ENCODE data around the gene AHCYL1. TPM values are rescaled to one million over a fixed set of nuclear protein-coding genes. Genes with fewer than 3 reads are reported as not detected.
A peak's percentile ranks its signal among the peaks of the same experiment; 100 is the strongest.

The AHCYL1 gene
- total RNA-seq, 1 experiment from 2014 or later, result 147 TPM

DNA sequence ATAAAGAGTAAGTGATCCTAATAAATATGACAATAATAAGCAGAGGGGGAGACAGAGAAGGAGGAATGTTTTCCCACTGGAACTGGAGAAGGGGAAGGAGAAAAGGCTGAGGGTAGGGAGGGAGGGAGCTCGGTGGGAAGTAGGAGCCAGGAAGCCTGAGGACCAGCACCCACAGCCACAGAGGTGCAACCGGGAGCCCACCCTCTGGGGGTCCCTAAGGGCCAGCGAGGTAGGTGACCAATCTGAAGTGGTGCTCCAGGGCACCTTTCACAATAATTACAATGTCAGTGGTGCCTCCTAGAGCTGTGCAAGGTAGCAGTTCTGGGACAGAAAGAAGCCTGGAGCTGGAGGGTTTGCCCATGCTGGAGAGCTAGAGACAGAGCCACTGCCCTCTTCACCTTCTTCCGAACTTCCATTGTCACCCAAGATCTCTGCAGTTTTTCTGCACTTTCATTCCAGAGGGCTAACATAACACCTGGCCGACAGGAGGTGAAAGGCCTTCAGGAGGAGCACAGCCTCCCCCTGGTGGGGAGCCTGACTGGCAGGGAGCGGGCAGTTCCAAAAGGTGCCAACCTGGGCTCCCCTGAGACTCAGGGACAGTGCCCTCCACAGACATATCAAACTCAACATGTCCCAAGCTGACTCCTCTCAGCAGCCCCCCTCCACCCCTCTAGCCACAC is 4.1 kb upstream of the AHCYL1 start:
- H3K4me1 ChIP-seq (replicated peaks; ENCODE audit: insufficient read depth), result peaks cover 89% of the 10 kb centered on the region
- H3K79me2 ChIP-seq (ENCODE audit: low read depth), result peaks cover 9% of the 10 kb centered on the region
- TF ChIP-seq, protein P1, sequence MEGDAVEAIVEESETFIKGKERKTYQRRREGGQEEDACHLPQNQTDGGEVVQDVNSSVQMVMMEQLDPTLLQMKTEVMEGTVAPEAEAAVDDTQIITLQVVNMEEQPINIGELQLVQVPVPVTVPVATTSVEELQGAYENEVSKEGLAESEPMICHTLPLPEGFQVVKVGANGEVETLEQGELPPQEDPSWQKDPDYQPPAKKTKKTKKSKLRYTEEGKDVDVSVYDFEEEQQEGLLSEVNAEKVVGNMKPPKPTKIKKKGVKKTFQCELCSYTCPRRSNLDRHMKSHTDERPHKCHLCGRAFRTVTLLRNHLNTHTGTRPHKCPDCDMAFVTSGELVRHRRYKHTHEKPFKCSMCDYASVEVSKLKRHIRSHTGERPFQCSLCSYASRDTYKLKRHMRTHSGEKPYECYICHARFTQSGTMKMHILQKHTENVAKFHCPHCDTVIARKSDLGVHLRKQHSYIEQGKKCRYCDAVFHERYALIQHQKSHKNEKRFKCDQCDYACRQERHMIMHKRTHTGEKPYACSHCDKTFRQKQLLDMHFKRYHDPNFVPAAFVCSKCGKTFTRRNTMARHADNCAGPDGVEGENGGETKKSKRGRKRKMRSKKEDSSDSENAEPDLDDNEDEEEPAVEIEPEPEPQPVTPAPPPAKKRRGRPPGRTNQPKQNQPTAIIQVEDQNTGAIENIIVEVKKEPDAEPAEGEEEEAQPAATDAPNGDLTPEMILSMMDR (conservative IDR thresholded peaks at IDR 0.05), result peak; percentile 94
- TF ChIP-seq EZH2 (IDR thresholded peaks at IDR 0.05; ENCODE audit: low read depth), result no peak
- no TSS peak for BruUV-seq (replicated peaks)
- peak overlapping the region; percentile 6; the same call in 1 of the 2 replicates for H3K4me3 ChIP-seq
- no peak overlapping the region for H2AFZ ChIP-seq
- peak overlapping the region; percentile 84 for H3K27ac ChIP-seq
- ChIA-PET CTCF (interaction anchor here (0.7 to 2.1 kb wide), 8 partner anchors 18 to 203 kb away, joined by 3 to 11 read pairs (median 5); no protein-coding TSS in a partner anchor), POLR2A (ENCODE audit: unreplicated experiment) (interaction anchor here (0.6 to 1.0 kb wide), 4 partner anchors 20 to 199 kb away, joined by 8 to 15 read pairs (median 9); no protein-coding TSS in a partner anchor)
- peak; percentile 75 to 82 for DNase-seq
- intact Hi-C loops (cut with micrococcal nuclease; ENCODE audit: unreplicated experiment), result loop anchor here (1.0 kb wide), 6 partner anchors 69 to 434 kb away; no protein-coding TSS in a partner anchor
- peak overlapping the region; percentile 52 for H3K4me2 ChIP-seq
- peaks cover 50% of the 10 kb centered on the region for H3F3A ChIP-seq (ENCODE audit: insufficient read depth, low read depth)
- H3K27me3 ChIP-seq (ENCODE audit: insufficient read depth, low read depth), result no peaks in the 10 kb centered on the region
- 0 out of 2 replicates have a peak, but pooled peaks cover 12% of the 10 kb centered on the region for H3K9me3 ChIP-seq (ENCODE audit: insufficient read depth, low read depth)
- no peaks in the 10 kb centered on the region for H4K20me1 ChIP-seq (ENCODE audit: insufficient read depth)
- H3K36me3 ChIP-seq (ENCODE audit: low read depth), result no peaks in the 10 kb centered on the region
- no peaks in the 10 kb centered on the region for H3K9me2 ChIP-seq (ENCODE audit: insufficient read depth)

DNA sequence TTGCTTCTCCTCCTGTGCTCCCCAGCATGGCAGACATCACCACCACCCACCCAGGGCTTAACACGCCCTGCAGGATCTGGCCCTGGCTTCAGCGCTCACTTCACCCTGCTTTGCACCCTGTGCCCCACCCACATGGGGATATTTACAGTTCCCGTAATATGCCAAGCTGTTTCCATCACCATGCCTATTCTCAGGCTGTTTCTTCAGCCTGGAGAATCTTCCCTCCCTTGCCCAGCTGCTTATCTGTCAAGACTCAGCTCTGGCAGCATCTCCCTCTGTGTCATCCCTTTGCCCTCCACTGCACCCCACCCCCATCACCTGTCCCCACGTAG is 3.6 kb upstream of the AHCYL1 start:
- Histone ChIP-seq H3K4me1 (replicated peaks; ENCODE audit: insufficient read depth) (peaks cover 88% of the 10 kb centered on the region), H3K9me3 (ENCODE audit: insufficient read depth, low read depth) (0 out of 2 replicates have a peak, but pooled peaks cover 12% of the 10 kb centered on the region), H3K4me2 (peak overlapping the region; percentile 52), H2AFZ (no peak overlapping the region), H3K27ac (peak overlapping the region; percentile 84), H3K9me2 (ENCODE audit: insufficient read depth) (no peaks in the 10 kb centered on the region), H4K20me1 (ENCODE audit: insufficient read depth) (peaks cover 4% of the 10 kb centered on the region; the same call in 1 of the 2 replicates), H3F3A (ENCODE audit: insufficient read depth, low read depth) (peaks cover 45% of the 10 kb centered on the region), H3K4me3 (no peak overlapping the region), H3K27me3 (ENCODE audit: insufficient read depth, low read depth) (no peaks in the 10 kb centered on the region), H3K36me3 (ENCODE audit: low read depth) (no peaks in the 10 kb centered on the region; the same call in 1 of the 2 replicates), H3K79me2 (ENCODE audit: low read depth) (peaks cover 14% of the 10 kb centered on the region)
- DNase-seq, result no peak
- ChIA-PET POLR2A (ENCODE audit: unreplicated experiment) (interaction anchor here (1.0 kb wide), 1 partner anchor 200 kb away, joined by 10 read pairs; no protein-coding TSS in a partner anchor), CTCF (interaction anchor here (0.8 to 2.1 kb wide), 7 partner anchors 21 to 204 kb away, joined by 3 to 11 read pairs (median 7); no protein-coding TSS in a partner anchor)
- BruUV-seq (replicated peaks), result no TSS peak
- intact Hi-C loops (cut with micrococcal nuclease; ENCODE audit: unreplicated experiment), result no loop called here
- TF ChIP-seq, protein P1 (conservative IDR thresholded peaks at IDR 0.05), result peak; percentile 13; the same call in 1 of the 2 replicates
- TF ChIP-seq EZH2 (IDR thresholded peaks at IDR 0.05; ENCODE audit: low read depth), result no peak

GRCh38 chr1:109983380-109984189 is 980 bp upstream of the AHCYL1 start:
- POLR2A ChIA-PET (ENCODE audit: unreplicated experiment), result interaction anchor here (0.5 to 0.8 kb wide), 5 partner anchors 155 to 347 kb away, joined by 3 to 10 read pairs (median 4); no protein-coding TSS in a partner anchor
- Histone ChIP-seq H3K4me1 (replicated peaks; ENCODE audit: insufficient read depth) (peaks cover 88% of the 10 kb centered on the region), H3K36me3 (ENCODE audit: low read depth) (peaks cover 20% of the 10 kb centered on the region), H3K27me3 (ENCODE audit: insufficient read depth, low read depth) (no peaks in the 10 kb centered on the region), H3K27ac (peak overlapping the region; percentile 39), H2AFZ (peak overlapping the region; percentile 30; the same call in 1 of the 2 replicates), H3F3A (ENCODE audit: insufficient read depth, low read depth) (peaks cover 27% of the 10 kb centered on the region), H3K4me2 (peak overlapping the region; percentile 58), H3K79me2 (ENCODE audit: low read depth) (peaks cover 40% of the 10 kb centered on the region), H3K4me3 (no peak overlapping the region), H3K9me3 (ENCODE audit: insufficient read depth, low read depth) (no peaks in the 10 kb centered on the region), H3K9me2 (ENCODE audit: insufficient read depth) (no peaks in the 10 kb centered on the region), H4K20me1 (ENCODE audit: insufficient read depth) (peaks cover 29% of the 10 kb centered on the region)
- CTCF ChIA-PET, result interaction anchor here (0.6 to 2.1 kb wide), 14 partner anchors 28 to 861 kb away, joined by 3 to 23 read pairs (median 5); no protein-coding TSS in a partner anchor
- intact Hi-C loops (cut with micrococcal nuclease; ENCODE audit: unreplicated experiment), result loop anchor here (1.0 to 2.0 kb wide), 6 partner anchors 28 to 437 kb away; no protein-coding TSS in a partner anchor
- peak in 1 of 2 experiments; percentile 38 for DNase-seq
- no TSS peak for BruUV-seq (replicated peaks)
- TF ChIP-seq, protein P1 (conservative IDR thresholded peaks at IDR 0.05), result no peak
- TF ChIP-seq EZH2 (IDR thresholded peaks at IDR 0.05; ENCODE audit: low read depth), result no peak
